ENCODE data around the gene OR2F2. TPM values are rescaled to one million over a fixed set of nuclear protein-coding genes. Genes with fewer than 3 reads are reported as not detected.
A peak's percentile ranks its signal among the peaks of the same experiment; 100 is the strongest.

The OR2F2 gene
- total RNA-seq, 2 donors from 2014 or later = not detected

- H3K9me3 ChIP-seq = no peaks in the 10 kb centered on the region
- DNase-seq (ENCODE audit: low spot score) = no peak
- H3K36me3 ChIP-seq = no peaks in the 10 kb centered on the region
- no peaks in the 10 kb centered on the region for H3K27me3 ChIP-seq
- peak overlapping the region; percentile 61 to 85 for H3K4me3 ChIP-seq
- peaks cover 0 to 34% of the 10 kb centered on the region in 2 donors for H3K4me1 ChIP-seq
- peak overlapping the region; percentile 89 to 96 for H3K27ac ChIP-seq
- TF ChIP-seq, protein P1, sequence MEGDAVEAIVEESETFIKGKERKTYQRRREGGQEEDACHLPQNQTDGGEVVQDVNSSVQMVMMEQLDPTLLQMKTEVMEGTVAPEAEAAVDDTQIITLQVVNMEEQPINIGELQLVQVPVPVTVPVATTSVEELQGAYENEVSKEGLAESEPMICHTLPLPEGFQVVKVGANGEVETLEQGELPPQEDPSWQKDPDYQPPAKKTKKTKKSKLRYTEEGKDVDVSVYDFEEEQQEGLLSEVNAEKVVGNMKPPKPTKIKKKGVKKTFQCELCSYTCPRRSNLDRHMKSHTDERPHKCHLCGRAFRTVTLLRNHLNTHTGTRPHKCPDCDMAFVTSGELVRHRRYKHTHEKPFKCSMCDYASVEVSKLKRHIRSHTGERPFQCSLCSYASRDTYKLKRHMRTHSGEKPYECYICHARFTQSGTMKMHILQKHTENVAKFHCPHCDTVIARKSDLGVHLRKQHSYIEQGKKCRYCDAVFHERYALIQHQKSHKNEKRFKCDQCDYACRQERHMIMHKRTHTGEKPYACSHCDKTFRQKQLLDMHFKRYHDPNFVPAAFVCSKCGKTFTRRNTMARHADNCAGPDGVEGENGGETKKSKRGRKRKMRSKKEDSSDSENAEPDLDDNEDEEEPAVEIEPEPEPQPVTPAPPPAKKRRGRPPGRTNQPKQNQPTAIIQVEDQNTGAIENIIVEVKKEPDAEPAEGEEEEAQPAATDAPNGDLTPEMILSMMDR (IDR thresholded peaks at IDR 0.05) = no peak
These were observed 33.7 kb upstream of the OR2F2 start for GRCh38 chr7:143901332-143901667.

DNA sequence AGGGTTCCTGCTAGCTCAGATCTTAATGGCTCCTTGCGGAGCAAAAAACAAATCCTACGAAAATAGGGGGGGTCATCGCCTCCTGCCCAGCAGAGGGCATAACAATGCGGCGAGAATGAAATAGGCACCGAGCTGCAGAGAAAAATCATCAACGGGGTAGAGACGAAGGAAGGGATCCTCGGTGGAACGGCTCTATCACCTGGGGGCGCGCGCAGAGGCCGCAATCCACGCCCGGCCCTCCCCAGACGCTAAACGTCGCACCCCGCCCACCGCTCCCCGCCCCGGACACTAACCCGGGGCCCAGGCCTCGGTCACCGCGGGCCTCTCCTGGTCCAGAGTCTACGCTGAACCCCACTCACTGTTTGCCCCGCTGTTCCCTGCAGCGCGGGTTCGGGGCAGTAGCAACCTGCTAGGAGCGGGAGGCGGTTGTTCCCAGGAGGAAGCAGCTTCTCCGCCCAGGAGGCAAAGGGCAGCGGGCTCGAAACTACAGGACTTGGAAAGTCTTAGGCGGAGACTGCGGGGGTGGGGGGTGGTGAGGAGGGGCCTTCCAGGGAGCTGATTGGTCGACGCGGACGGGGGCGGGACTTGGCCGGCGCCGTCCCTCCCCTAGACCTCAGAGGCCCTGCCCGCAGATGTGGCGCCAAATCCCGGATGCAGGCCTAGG lies 33.2 kb upstream of the OR2F2 start, which contains the start of gene TCAF1:
TCAF1 (minus strand) TSS at position 509 of the 664 bp plus-strand sequence. CDS start 25,568 bp downstream, outside the sequence.
- DNase-seq (ENCODE audit: low spot score) = peak; percentile 96
- Histone ChIP-seq H3K4me3 (peak within 1 kb of the TSS; percentile 61 to 85), H3K36me3 (no peaks in the 10 kb centered on the region), H3K27ac (peak within 1 kb of the TSS; percentile 89 to 96), H3K4me1 (peaks cover 0 to 34% of the 10 kb centered on the region in 2 donors), H3K27me3 (no peaks in the 10 kb centered on the region), H3K9me3 (no peaks in the 10 kb centered on the region)
- TF ChIP-seq, protein P1 (IDR thresholded peaks at IDR 0.05) = peak in 1 of 2 donors; percentile 59

DNA sequence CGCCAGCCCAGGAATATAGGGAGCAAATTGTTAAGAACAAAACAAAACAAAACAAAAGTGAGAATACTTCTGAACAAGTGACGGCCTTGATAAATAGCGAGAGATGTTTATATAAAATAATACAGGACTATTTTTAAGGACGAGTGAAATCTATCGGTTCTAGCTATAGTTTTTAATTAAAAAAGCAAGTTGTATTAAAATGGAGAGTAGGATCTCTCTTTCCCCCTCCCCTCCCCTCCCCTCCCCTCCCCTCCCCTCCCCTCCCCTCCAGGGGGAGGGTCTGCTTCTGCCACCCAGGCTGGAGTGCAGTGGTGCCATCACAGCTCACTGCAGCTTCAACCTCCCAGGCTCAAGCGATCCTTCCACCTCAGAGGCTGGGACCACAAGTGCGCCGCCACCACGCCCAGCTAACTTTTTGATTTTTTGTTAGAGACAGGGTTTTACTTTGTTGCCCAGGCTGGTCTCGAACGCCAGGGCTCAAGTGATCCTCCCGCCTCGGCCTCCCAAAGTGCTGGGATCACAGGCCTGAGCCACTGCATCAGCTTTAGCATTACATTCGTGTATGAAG lies 32.6 kb upstream of the OR2F2 start:
- Histone ChIP-seq H3K4me3 (peak overlapping the region in 1 of 2 donors; percentile 85), H3K27ac (peak overlapping the region; percentile 89 to 96), H3K36me3 (no peaks in the 10 kb centered on the region), H3K4me1 (peaks cover 0 to 34% of the 10 kb centered on the region in 2 donors), H3K27me3 (no peaks in the 10 kb centered on the region), H3K9me3 (no peaks in the 10 kb centered on the region)
- TF ChIP-seq, protein P1 (IDR thresholded peaks at IDR 0.05) = no peak
- DNase-seq (ENCODE audit: low spot score) = no peak

DNA sequence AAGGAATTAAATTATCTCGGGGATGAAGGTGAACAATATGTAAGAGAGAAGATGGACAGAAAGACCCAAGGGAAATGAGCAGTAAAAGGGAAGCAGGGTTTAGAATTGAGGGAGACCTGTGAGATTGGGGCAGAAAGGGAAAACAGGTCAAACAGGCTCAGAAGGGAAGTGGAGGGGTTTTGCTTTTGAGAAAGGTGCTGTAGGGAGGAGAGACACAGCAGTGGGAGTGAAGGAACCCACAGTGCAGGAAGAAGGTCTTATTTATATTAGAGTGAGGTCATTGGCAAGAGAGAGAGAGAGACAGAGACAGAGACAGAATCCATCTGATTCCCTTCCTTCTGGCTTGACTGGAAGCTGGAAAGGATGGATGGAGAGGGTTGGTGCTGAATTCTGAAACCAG lies 29.5 kb upstream of the OR2F2 start:
- Histone ChIP-seq H3K4me1 (peaks cover 0 to 25% of the 10 kb centered on the region in 2 donors), H3K4me3 (no peak overlapping the region), H3K36me3 (no peaks in the 10 kb centered on the region), H3K27ac (no peak overlapping the region), H3K9me3 (no peaks in the 10 kb centered on the region), H3K27me3 (no peaks in the 10 kb centered on the region)
- TF ChIP-seq, protein P1 (IDR thresholded peaks at IDR 0.05) = no peak
- DNase-seq (ENCODE audit: low spot score) = no peak

DNA sequence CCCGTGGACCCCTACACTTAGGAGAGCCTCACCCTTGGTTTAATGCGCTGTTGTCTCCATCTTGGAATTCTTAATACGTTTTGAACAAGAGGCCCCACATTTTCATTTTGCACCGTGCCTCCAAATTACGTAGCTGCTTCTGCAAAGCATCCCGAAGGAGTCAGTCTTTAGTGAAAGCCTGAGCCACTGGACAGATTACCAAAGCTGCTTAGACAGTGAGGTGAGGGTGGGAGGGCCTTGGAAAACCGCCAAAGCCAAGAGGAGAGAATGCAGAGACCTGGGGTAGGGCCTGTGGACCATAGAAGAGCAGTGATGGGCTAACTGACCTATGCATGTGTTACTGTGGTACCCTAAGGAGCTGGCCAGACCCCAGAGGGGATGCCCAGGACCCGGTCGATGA lies 28.9 kb upstream of the OR2F2 start:
- TF ChIP-seq, protein P1 (IDR thresholded peaks at IDR 0.05) = no peak
- no peak overlapping the region for H3K27ac ChIP-seq

More for the DNA sequence above, 28.9 kb upstream of the OR2F2 start:
- DNase-seq (ENCODE audit: low spot score) = no peak
- Histone ChIP-seq H3K4me3 (no peak overlapping the region), H3K4me1 (peaks cover 0 to 18% of the 10 kb centered on the region in 2 donors), H3K27me3 (no peaks in the 10 kb centered on the region), H3K9me3 (no peaks in the 10 kb centered on the region), H3K36me3 (no peaks in the 10 kb centered on the region)
